GM19324 (cell line): ENCODE data around the gene MARCHF6.
A peak's percentile ranks its signal among the peaks of the same experiment; 100 is the strongest.
"Not testable (repeated sequence)": the region's sequence is repeated elsewhere in the genome, so short reads cannot be mapped to it uniquely, and the experiment has no call there.

Source experiments
- ATAC-seq: cut with Tn5 transposase; IDR thresholded peaks from one replicate; pipeline ENCODE4 v1.9.1; 2021; ENCODE audit warnings: mild to moderate bottlenecking, moderate library complexity; ENCODE audit not compliant: unreplicated experiment, low FRiP score

The MARCHF6 gene

DNA sequence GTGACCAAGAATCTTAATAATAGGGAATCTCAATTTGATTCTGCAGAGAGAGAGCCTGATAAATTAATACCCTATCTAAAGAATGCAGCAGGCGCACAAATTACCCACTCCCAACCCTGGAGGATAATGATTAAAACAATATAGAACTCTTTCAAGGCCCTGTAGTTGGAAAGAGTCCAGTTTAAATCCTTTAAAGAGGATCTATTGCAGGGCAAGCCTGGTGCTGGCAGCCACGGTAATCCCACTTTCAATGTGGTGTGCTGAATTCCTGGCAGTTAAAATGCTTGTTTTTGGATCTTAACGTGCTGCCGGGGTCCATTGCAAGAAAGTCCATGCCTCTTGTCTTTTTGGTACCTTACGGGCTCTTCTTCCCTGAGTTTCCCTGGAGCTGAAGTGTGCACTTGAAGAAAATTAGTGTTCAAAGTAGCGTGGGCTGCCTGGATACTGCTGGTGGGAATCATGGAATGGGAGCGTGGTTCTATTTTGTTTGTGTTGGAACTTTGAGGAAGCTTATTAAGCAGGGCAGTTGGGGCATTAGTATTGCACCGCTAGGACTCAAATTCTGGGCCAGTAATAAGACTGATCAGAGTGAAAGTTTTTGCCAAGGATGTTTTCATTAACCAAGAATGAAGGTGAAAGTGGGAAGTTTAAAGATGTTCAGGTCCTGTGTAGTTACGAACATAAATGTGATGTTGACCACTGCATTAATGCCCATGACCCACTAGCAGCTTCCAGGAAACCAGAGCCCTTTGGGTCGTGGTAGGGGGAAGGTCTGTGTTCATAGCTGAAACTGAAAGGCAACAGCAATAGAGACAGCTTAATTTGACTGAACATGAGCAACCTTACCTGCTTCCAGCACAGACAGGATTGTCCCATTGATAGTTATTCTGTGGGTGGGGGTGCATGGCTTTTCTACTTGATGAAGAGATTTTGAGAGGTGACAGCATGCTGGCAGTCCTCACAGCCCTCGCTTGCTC lies 20.8 kb downstream of the MARCHF6 start:
- peak; percentile 75 for ATAC-seq

DNA sequence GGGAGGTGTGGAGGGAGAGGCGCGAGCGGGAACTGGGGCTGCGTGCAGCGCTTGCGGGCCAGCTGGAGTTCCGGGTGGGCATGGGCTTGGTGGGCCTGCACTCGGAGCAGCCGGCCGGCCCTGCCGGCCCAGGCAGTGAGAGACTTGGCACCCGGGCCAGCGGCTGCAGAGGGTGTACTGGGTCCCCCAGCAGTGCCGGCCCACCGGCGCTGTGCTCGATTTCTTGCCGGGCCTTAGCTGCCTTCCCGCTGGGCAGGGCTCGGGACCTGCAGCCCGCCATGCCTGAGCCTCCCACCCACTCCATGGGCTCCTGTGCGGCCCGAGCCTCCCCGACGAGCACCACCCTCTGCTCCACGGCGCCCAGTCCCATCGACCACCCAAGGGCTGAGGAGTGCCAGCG lies 21.7 kb downstream of the MARCHF6 start:
- ATAC-seq = not testable (repeated sequence)

DNA sequence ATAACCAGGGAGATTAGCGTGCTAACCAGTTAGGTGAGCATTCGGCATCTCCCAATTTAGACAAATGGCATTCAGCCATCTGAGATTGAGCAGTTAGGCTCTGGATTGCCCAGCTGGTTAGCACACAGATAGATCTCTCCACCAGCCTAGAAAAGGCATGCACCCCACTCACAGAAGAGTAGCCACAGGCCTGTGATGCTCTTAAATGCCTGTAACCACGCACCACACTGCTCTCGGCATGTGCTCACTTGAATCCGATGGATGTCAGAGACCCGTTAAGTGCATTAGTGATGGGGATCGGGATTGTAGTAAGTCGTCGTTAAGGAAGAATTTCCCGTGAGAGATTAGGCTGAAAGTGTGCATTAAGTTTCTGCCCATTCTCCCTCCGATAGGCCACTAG lies 23.0 kb downstream of the MARCHF6 start:
- no peak for ATAC-seq

DNA sequence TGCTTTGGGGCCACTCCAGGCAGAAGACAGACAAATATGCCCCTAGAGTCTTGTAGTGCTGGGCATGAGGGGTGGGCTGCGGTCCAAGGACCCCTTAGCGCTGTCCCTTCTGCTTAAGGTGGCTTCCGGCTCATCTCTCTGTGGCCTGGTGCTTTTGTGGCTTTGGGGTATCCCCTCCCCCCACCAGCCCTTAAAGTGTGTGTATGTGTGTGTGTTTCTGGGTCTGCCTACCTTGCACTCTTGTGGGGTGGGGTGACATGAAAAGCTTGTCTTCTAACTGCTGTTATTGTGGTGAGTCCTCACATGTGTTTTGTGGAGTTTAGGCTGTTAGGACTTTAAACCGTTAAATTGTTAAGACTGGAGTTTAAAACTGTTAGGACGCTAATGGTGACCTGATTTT lies 23.6 kb downstream of the MARCHF6 start:
- ATAC-seq = no peak

DNA sequence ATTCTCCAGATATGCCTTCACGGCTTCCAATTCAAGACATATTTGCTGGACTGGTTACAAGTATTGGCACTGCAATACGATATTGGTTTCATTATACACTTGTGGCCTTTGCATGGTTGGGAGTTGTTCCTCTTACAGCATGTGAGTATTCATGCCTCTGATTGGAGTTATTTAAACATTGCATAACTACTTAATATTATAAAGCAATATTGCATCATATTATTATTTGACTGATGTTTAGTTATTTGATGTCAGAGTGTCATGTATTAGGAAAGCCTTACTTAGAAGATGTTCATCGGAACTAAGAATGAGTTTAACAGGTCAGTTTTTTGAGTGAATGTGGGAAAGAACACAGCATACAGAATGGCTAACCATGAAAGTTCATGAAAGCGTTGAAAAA lies 28.3 kb downstream of the MARCHF6 start:
- no peak for ATAC-seq

DNA sequence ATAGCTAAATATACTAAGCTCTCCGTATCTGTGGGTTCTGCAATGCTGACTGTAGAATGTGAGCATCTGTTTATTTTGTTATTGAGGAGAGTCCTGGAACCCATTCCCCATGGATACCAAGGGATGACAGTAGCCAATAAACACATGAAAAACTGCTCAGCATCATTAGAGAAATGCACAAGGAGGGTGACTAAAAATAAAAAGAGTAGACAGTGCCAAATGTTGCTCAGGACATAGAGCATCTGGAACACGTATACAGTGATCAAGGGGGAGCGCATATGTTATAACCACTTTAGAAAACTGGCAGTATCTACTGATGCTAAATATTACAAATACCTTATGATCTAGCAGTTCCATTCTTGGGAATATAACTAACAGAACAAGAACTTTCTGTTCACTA lies 31.0 kb downstream of the MARCHF6 start:
- ATAC-seq = no peak

DNA sequence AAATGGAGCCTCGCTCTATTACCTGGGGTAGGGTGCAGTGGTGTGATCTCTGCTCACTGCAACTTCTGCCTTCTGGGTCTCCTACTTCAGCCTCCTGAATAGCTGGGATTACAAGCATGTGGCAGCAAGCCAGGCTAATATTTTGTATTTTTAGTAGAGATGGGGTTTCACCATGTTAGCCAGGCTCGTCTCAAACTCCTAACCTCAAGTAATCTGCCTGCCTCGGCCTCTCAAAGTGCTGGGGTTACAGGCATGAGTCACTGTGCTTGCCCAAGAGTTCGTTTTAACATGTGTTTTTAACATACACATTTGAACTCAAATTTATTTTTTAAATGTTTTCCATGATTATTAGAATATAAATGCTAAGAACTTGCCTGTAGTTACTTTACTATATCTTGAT lies 34.2 kb downstream of the MARCHF6 start:
- ATAC-seq = no peak

DNA sequence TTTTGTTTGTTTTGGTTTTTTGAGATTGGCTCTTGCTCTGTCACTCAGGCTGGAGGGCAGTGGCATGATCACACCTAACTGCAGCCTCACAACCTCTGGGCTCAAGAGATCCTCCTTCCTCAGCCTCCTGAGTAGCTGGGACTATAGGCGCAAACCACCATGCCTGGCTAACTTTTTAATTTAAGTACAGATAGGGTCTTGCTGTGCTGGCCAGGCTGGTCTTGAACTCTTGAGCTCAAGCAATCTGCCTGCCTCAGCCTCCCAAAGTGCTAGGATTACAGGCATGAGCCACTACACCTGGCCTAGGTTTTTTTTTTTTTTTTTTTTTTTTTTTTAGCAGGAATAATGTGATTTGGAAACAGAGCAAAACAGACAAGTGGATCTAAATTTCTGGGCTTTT lies 37.6 kb downstream of the MARCHF6 start:
- no peak for ATAC-seq

DNA sequence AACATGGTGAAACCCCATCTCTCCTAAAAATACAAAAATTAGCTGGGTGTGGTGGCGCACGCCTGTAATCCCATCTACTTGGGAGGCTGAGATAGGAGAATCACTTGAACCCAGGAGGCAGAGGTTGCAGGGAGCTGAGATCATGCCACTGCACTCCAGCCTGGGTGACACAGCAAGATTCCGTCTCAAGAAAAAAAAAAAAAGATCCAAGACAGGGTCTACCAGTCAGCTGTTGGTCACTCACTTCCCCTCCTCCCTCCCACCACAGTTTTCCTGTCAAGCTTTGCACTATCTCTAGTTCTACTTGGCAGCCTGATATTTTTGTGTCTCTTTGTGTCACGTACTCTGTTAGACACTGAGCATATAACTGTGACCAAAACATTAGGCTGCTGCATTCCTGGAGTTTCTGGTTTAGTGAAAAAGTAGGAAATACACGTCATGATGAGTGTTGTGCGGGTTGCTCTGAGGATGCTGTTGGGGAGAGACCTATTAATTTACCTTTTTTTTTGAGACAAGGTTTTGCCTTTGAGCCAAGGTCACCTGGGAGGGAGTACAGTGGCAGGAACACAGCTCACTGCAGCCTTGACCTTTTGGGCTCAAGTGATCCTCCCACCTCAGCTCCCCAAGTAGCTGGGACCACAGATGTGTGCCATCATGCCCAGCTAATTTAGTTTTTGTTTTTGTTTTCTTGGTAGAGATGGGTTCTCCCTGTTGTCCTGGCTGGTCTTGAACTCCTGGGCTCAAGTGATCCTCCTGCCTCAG lies 39.3 kb downstream of the MARCHF6 start:
- not testable (repeated sequence) for ATAC-seq

DNA sequence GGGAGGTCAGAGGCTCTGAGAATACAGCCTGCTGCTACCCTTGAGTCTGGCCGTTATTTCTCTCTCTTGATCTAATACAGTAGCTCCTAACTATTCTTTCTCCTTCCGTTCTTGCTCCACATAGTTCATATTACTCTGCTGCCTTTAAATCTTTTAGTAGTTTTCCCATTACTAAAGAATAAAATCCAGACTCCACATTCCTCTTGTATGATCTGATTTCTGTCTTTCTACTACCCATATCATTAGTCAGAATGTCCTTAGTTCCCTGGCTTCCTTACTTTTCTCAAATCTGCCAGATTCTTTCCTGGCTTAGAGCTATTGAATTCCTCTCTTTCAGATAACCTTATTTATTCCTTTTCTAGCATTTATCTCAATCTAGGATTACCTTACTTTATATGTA lies 40.0 kb downstream of the MARCHF6 start:
- ATAC-seq = no peak

DNA sequence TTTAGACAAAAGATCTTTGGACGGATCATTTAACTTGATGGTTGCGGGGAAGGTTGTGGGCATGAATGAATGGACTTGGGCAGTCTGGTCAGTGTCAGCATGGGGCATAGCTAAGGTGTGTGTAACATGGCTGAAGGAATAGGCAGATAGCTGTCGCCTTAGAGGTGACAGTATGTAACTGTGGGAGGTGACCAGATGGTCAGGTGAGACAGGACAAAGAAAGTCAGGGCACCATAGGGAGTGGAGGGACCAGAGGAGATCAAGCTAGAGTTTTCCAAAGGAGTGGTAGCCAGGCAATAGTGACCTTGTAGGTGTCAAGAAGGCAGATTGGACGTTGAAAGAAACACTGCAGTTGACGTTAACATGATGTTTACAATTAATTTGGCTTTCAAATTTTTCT lies 43.1 kb downstream of the MARCHF6 start:
- ATAC-seq = no peak

DNA sequence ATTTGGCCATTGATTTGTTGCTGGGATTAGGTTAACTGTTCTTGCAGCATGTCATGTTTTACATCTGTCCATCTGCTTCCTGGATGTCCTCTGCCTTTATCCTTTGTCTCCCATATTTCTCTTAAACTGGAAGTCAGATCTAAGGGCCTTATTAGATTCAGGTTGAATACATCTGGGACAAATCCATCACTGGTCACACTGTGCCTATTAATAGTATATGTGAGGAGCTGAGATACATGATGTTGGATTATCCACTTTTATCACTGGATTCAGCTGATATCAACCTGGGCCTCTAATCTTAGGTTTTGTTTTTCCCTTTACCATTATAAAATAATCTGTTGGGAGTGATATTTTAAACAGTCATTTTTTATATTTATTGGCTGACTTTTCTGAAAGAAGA lies 46.3 kb downstream of the MARCHF6 start:
- no peak for ATAC-seq

DNA sequence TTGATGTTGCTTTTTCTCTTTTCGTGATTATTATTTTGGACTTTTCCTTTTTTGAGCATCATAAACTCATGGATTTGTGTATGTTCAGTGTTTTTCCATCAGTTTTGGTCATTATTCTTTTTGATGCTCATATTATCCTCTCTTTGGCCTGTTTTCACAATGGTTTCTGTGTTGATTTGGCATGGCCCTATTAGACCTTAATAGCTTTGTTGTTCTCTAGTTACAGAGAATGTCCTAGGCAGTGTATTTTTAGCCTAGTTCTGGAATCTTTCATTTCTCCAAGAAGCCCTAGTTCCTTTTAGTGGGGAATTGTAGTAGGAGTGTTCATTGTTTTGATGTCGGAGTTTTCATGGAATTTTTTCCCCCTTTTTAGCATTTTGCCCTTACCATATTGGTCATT lies 46.9 kb downstream of the MARCHF6 start:
- no peak for ATAC-seq

DNA sequence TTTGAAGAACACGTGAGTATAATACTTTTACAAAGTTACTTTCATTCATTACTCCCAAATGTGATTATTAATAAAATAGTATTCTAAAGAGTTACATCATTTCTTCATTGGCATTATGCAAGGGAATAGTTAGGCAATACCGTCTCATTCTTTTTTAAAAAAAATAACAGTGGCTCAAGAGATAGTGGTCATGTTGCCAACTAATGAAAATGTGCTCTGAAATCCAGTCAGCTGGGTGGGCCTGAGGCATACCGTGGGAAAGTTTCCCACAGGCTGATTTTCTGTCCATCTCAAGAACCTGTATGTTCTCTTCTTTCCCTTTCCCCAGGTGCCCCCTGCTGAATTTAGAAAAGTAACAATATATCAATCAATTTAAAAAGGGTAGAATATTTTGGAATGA lies 47.3 kb downstream of the MARCHF6 start:
- ATAC-seq = no peak

DNA sequence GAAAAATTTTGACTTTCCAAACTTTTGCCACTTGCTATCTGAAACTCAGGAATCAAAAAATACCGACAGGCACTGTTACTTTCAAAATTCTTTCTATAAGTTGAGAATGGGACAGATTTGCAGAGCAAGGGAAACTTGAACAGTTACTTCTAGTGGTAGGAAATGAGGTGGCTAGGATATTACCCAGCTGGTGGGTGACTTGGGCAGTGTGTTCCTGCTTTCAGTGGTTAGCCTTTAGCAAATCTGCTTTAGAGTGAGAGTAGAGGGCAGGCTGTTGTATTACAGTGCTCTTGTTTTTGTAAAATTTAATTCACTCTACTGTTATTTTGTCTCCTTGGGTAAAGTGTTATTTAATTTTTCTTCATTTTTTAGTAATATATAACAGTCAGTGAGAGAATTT lies 48.0 kb downstream of the MARCHF6 start:
- no peak for ATAC-seq
